Kidney (tissue), 14 donors: ENCODE results near the gene JMJD4. TPM values are rescaled to one million over a fixed set of nuclear protein-coding genes. Genes with fewer than 3 reads are reported as not detected.

Source experiments
- DNase-seq, 5 donors: peaks; one replicate each; pipeline ENCODE4 v3.0.0-alpha.2; 2013 to 2020
- FAIRE-seq: peaks from 2 replicates; lab custom pipeline; 2012; peaks lifted over from hg19 to GRCh38; lab: Jason Lieb, UNC
- H3K27ac ChIP-seq, 2 donors: one replicate each; pipeline ENCODE4 v1.7.0; 2013; ENCODE audit warnings: low read depth in 2 of 2, low read length in 2 of 2, inconsistent platforms in 1 of 2
- H3K27me3 ChIP-seq: one replicate; pipeline ENCODE4 v1.7.1; 2013; ENCODE audit warnings: low read length, inconsistent platforms; ENCODE audit not compliant: control insufficient read depth, insufficient read depth
- H3K36me3 ChIP-seq, 3 donors: one replicate each; pipeline versions ENCODE4 v1.7.0 to v1.7.1; 2013; ENCODE audit warnings: low read length in 3 of 3, control low read depth in 1 of 3, inconsistent platforms in 1 of 3; ENCODE audit not compliant: insufficient read depth in 3 of 3, control insufficient read depth in 2 of 3
- H3K4me1 ChIP-seq, 3 donors: one replicate each; pipeline versions ENCODE4 v1.7.0 to v1.7.1; 2013; ENCODE audit warnings: low read length in 3 of 3, inconsistent platforms in 1 of 3, low read depth in 1 of 3; ENCODE audit not compliant: control insufficient read depth in 2 of 3, insufficient read depth in 2 of 3
- H3K4me3 ChIP-seq, 3 donors: one replicate each; pipeline versions ENCODE4 v1.7.0 to v1.8.1; 2013; ENCODE audit warnings: low read length in 3 of 3, control low read depth in 1 of 3, inconsistent platforms in 1 of 3
- H3K9ac ChIP-seq, 3 donors: one replicate each; pipeline versions ENCODE4 v1.7.0 to v1.7.1; 2013; ENCODE audit warnings: low read length in 3 of 3, control low read depth in 1 of 3, inconsistent platforms in 1 of 3
- H3K9me3 ChIP-seq, 3 donors: one replicate each; pipeline versions ENCODE4 v1.7.0 to v1.7.1; 2013; ENCODE audit warnings: low read length in 3 of 3, control low read depth in 1 of 3, inconsistent platforms in 1 of 3; ENCODE audit not compliant: control insufficient read depth in 2 of 3, insufficient read depth in 1 of 3
- intact Hi-C: fragments of 100-400 bp; cut with DNase I; formaldehyde crosslinking; loops from one replicate; pipeline ENCODE4 v1.11.1; 2022
- polyA plus RNA-seq: library from polyadenylated mRNA; stranded (reverse); fragments of 350-450 nt; fragmentation: Illumina TruSeq; extraction: RNeasy Lipid Tissue Mini Kit (QIAGEN cat#74804); gene quantifications from one replicate; pipeline ENCODE4 v1.2.3, GENCODE V29; 2014; ENCODE audit warnings: low read depth, low replicate concordance; ENCODE audit not compliant: insufficient read depth
- total RNA-seq: library from RNA; stranded (reverse); fragmentation: NEBNext Ultra II Directional; extraction: Animal tissue kit (Norgen Biotek cat#: 25700); gene quantifications from one replicate; pipeline ENCODE4 v1.2.1, GENCODE V29; 2021
- TF ChIP-seq, protein P1 (sequence below): IDR thresholded peaks from 3 replicates; pipeline ENCODE4 v1.5.1; 2012; ENCODE audit warnings: mild to moderate bottlenecking, moderate library complexity, borderline replicate concordance; ENCODE audit not compliant: insufficient read depth; ENCODE audit errors: extremely low read depth
- donor health status: control.
- donor health status: control.
- donor health status: control.
- donor health status: control.
- donor health status: control.
- donor health status: DM: yes; HTN: yes; CAD: no.
- donor health status: Normal renal cell carcinoma (clear cell type).

Gene JMJD4
- total and polyA plus RNA-seq, 2 donors from 2014 or later = 12.6 to 15.9 TPM

GRCh38 chr1:227776331-227776771, 41.2 kb upstream of the JMJD4 start:
- TF ChIP-seq, protein P1, sequence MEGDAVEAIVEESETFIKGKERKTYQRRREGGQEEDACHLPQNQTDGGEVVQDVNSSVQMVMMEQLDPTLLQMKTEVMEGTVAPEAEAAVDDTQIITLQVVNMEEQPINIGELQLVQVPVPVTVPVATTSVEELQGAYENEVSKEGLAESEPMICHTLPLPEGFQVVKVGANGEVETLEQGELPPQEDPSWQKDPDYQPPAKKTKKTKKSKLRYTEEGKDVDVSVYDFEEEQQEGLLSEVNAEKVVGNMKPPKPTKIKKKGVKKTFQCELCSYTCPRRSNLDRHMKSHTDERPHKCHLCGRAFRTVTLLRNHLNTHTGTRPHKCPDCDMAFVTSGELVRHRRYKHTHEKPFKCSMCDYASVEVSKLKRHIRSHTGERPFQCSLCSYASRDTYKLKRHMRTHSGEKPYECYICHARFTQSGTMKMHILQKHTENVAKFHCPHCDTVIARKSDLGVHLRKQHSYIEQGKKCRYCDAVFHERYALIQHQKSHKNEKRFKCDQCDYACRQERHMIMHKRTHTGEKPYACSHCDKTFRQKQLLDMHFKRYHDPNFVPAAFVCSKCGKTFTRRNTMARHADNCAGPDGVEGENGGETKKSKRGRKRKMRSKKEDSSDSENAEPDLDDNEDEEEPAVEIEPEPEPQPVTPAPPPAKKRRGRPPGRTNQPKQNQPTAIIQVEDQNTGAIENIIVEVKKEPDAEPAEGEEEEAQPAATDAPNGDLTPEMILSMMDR = no peak
- no peak for FAIRE-seq
- H3K27ac ChIP-seq = no peak overlapping the region

DNA sequence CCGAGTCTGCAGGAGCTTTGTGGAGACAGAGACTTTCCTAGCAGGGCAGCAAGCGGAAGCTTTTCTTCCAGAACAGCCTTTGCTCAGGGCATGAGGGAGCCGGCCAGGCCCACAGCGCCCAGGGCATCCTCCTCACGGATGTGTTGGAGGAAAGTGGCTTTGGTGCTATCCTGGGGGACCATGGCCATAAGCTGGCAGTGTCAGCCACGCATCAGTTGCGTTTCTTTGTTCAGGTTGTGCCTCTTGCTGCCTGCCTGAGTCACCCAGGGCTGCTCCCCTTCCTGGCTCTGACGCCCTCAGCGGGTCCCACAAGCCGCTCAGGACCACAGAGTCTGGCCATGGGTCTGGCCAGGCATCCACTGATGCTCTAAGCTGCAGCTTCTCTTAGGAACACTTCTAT, 40.7 kb upstream of the JMJD4 start:
- TF ChIP-seq, protein P1 = no peak
- Histone ChIP-seq H3K27ac (no peak overlapping the region), H3K4me1 (peaks cover 0 to 2% (median 0%) of the 10 kb centered on the region in 3 donors), H3K4me3 (no peak overlapping the region), H3K9me3 (no peaks in the 10 kb centered on the region), H3K27me3 (no peaks in the 10 kb centered on the region), H3K36me3 (peaks cover 0 to 2% (median 0%) of the 10 kb centered on the region in 3 donors), H3K9ac (no peak overlapping the region)
- FAIRE-seq (no peak), DNase-seq (peak in 1 of 5 donors; percentile 52)
- intact Hi-C loops = no loop called here

More at GRCh38 chr1:227776331-227776771, 41.2 kb upstream of the JMJD4 start:
- Histone ChIP-seq H3K4me3 (no peak overlapping the region), H3K9ac (no peak overlapping the region), H3K9me3 (no peaks in the 10 kb centered on the region), H3K4me1 (peaks cover 0 to 2% (median 0%) of the 10 kb centered on the region in 3 donors), H3K36me3 (peaks cover 0 to 2% (median 0%) of the 10 kb centered on the region in 3 donors), H3K27me3 (no peaks in the 10 kb centered on the region)
- DNase-seq = peak in 3 of 5 donors; percentile 7 to 29 (median 22)
- intact Hi-C loops = no loop called here

DNA sequence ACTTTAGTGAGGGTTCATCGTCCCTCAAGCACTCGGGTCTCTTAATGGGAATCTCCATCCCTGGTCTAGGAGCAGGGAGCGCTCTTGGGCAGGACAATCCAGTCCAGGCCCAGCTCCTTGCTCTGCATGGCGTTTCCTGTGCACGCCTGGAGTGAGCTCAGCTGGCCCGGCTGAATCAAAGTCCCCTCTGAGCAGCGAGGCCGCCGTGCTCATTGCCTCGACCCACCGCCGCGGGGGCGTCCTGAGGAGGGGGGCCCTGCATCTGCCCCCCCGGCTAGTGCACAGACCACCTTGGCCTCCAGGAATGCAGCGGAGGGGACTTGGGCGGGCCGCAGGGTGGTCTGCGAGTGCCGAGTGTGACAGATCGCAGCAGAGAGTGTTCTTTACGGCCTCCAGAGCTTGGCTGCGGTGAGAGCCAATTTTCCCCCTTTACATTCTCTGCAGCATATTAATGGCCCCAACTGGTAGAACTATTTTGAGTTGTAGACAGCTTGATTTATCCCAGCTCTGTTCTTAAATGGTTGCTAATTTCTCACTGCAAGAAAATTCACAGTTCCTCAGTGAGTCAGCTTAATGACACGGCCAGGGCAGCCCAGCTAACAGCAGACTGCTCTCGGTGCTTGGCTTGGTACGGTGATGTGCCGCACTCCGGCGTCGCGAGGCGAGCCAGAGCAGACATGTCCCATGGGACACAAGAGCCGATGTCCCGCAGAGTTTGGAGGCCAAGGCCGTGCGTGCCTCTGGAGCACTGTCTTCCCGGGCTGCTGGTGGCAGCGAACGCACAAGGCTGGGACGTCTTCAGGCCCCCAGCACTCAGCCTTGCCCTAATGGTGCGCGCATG, 39.9 kb upstream of the JMJD4 start:
- DNase-seq = peak in 4 of 5 donors; percentile 34 to 80 (median 56)
- FAIRE-seq = no peak
- intact Hi-C loops = no loop called here
- H3K27me3 ChIP-seq = no peaks in the 10 kb centered on the region
- no peaks in the 10 kb centered on the region for H3K9me3 ChIP-seq
- H3K36me3 ChIP-seq = peaks cover 0 to 2% (median 0%) of the 10 kb centered on the region in 3 donors
- H3K4me1 ChIP-seq = peaks cover 0 to 2% (median 0%) of the 10 kb centered on the region in 3 donors
- TF ChIP-seq, protein P1 = no peak
- H3K9ac ChIP-seq = no peak overlapping the region
- no peak overlapping the region for H3K4me3 ChIP-seq
- H3K27ac ChIP-seq = no peak overlapping the region
